HG02759 (cell line): ENCODE data around the gene MIXL1.

Experiments used
- ATAC-seq: cut with Tn5 transposase; IDR thresholded peaks from one replicate; pipeline ENCODE4 v1.9.1; 2021; ENCODE audit warnings: mild to moderate bottlenecking, moderate library complexity; ENCODE audit not compliant: unreplicated experiment

MIXL1 gene

DNA sequence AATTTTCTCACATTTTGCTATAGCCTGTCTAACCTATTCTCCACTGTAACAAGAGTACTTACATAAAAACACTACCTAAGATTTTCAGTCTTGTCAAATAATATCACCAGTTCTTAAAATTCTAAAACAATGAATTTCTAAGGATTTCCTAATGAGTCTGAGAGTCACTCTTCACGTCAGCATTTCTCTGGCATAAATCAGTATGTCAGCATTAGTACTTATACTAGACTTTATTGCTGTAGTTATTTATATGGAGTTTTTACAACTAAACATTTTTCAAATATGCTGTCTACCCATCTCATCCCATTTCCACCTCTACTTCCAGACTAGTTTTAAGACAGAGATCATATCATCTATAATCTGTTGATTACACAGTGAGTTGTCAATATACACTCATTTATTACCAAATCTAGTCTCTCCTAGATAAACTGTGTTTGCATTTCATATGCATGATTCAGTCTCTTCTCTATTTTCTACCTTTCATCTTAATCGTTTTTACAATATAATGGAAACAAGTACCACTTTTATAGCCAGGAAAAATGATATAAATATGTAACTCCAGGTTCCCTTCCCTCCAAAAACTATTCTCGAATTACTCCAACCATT lies 52.7 kb downstream of the MIXL1 start:
- ATAC-seq: no peak
